Bronchial epithelial cell (primary cell): ENCODE results near the gene ZNF296. TPM values are rescaled to one million over a fixed set of nuclear protein-coding genes. Genes with fewer than 3 reads are reported as not detected.

Experiments
- DNase-seq: peaks from one replicate; pipeline ENCODE4 v3.0.0-alpha.2; 2010; ENCODE audit warnings: low read depth
- FAIRE-seq: peaks from 2 replicates; lab custom pipeline; 2011; peaks lifted over from hg19 to GRCh38; lab: Jason Lieb, UNC
- H3K27me3 ChIP-seq: 2 replicates; pipeline ENCODE4 v1.5.1; 2011; ENCODE audit warnings: low read length; ENCODE audit not compliant: control insufficient read depth, insufficient read depth
- H3K36me3 ChIP-seq: 2 replicates; pipeline ENCODE4 v1.5.1; 2011; ENCODE audit warnings: low read length; ENCODE audit not compliant: control insufficient read depth, insufficient read depth
- H3K4me3 ChIP-seq: 2 replicates; pipeline ENCODE4 v1.5.1; 2011; ENCODE audit warnings: mild to moderate bottlenecking, low read depth, low read length, control low read depth
- CTCF ChIP-seq: IDR thresholded peaks from 2 replicates; pipeline ENCODE4 v1.5.1; 2011; ENCODE audit warnings: mild to moderate bottlenecking, moderate library complexity, low read length, control low read depth, inconsistent platforms; ENCODE audit not compliant: insufficient read depth, severe bottlenecking
- total RNA-seq: library from RNA; depleted of rRNA; stranded (reverse); fragments of >200 nt; gene quantifications from 2 replicates; pipeline ENCODE4 v1.2.1, GENCODE V29; 2014

ZNF296 gene
- total RNA-seq, 1 donor from 2014 or later = under 0.01 TPM

GRCh38 chr19:45115809-45116615, 39.7 kb upstream of the ZNF296 start:
- Histone ChIP-seq H3K36me3 (peaks cover 1% of the 10 kb centered on the region), H3K4me3 (no peak overlapping the region), H3K27me3 (no peaks in the 10 kb centered on the region)
- DNase-seq = no peak
- no peak for TF ChIP-seq CTCF
- FAIRE-seq = no peak

GRCh38 chr19:45114116-45114515, 37.8 kb upstream of the ZNF296 start:
- Histone ChIP-seq H3K36me3 (peaks cover 1% of the 10 kb centered on the region), H3K27me3 (no peaks in the 10 kb centered on the region), H3K4me3 (no peak overlapping the region)
- FAIRE-seq = no peak
- no peak for TF ChIP-seq CTCF
- DNase-seq = no peak

- TF ChIP-seq CTCF = no peak
- Histone ChIP-seq H3K36me3 (peaks cover 1% of the 10 kb centered on the region), H3K27me3 (no peaks in the 10 kb centered on the region), H3K4me3 (no peak overlapping the region)
- DNase-seq (peak; percentile 29), FAIRE-seq (no peak)
These were observed 37.4 kb upstream of the ZNF296 start for GRCh38 chr19:45113628-45114027.

GRCh38 chr19:45112111-45112827, 36.0 kb upstream of the ZNF296 start:
- TF ChIP-seq CTCF = peak; percentile 26
- H3K27me3 ChIP-seq = no peaks in the 10 kb centered on the region
- peaks cover 1% of the 10 kb centered on the region for H3K36me3 ChIP-seq
- no peak overlapping the region for H3K4me3 ChIP-seq
- FAIRE-seq (no peak), DNase-seq (no peak)

GRCh38 chr19:45110851-45111266, 34.6 kb upstream of the ZNF296 start:
- FAIRE-seq (no peak), DNase-seq (no peak)
- TF ChIP-seq CTCF = no peak
- no peaks in the 10 kb centered on the region for H3K27me3 ChIP-seq
- H3K36me3 ChIP-seq = peaks cover 1% of the 10 kb centered on the region
- H3K4me3 ChIP-seq = no peak overlapping the region
